ENCODE results near the gene DNAH11. TPM values are rescaled to one million over a fixed set of nuclear protein-coding genes. Genes with fewer than 3 reads are reported as not detected.

The DNAH11 gene
- total and polyA plus RNA-seq, 2 of the 8 experiments (the other 6 are each of a cell fraction or from before 2014, with no cell fraction given): 1.8 to 4.9 TPM

- no peak overlapping the region for H2AK5ac ChIP-seq (ENCODE audit: low read depth, low read length)
- H2BK120ac ChIP-seq (replicated peaks; ENCODE audit: low read depth, low read length): no peak overlapping the region
- no peaks in the 10 kb centered on the region for H4K20me1 ChIP-seq (replicated peaks in 1 of 2; ENCODE audit: control insufficient read depth in 1 of 2, insufficient read depth in 2 of 2, low read length in 2 of 2)
- no peaks in the 10 kb centered on the region for H3K9me3 ChIP-seq (ENCODE audit: insufficient read depth in 2 of 2, low read depth in 1 of 2, low read length in 1 of 2)
- no peak overlapping the region for H4K5ac ChIP-seq (ENCODE audit: insufficient read length, low read depth, low read length)
- 91% methylated on average over 4 of the region's 4 CpGs; no CpG with 5 or more reads in 1 of the 2 experiments for WGBS, 2 experiments (ENCODE audit: extremely low coverage in 1 of 2, insufficient coverage in 1 of 2, insufficient read length in 1 of 2, insufficient replicate concordance in 2 of 2, low coverage in 1 of 2, low lambda C conversion rate in 2 of 2, missing lambda C conversion rate in 1 of 2)
- H3K4me2 ChIP-seq (ENCODE audit: insufficient read depth in 1 of 2, low read depth in 2 of 2, low read length in 2 of 2): no peak overlapping the region
- H2BK20ac ChIP-seq (ENCODE audit: low read length): no peak overlapping the region
- H4K8ac ChIP-seq (ENCODE audit: extremely low read depth, insufficient read depth, low read length): no peak overlapping the region
- ChIA-PET POLR2A (ENCODE audit: partially characterized antibody) (no interaction called here), CTCF (ENCODE audit: partially characterized antibody) (interaction anchor here (0.6 to 1.8 kb wide), 2 partner anchors 19 to 126 kb away, joined by 3 to 6 read pairs; no protein-coding TSS in a partner anchor)
- no peak overlapping the region; the same call in 1 of the 2 replicates for H3K27ac ChIP-seq (ENCODE audit: low read depth, low read length)
- no peak for DNase-seq (ENCODE audit: low read depth in 1 of 2, low spot score in 2 of 2)
- no peak overlapping the region for H2BK5ac ChIP-seq (ENCODE audit: low read depth, low read length)
- no peaks in the 10 kb centered on the region for H3K27me3 ChIP-seq (replicated peaks in 1 of 4; ENCODE audit: control insufficient read depth in 3 of 4, extremely low read depth in 1 of 4, insufficient read depth in 3 of 4, low read length in 3 of 4)
- no peak overlapping the region for H2BK12ac ChIP-seq (ENCODE audit: low read depth, low read length)
- no peak for FAIRE-seq
- peaks cover 0 to 3% (median 1%) of the 10 kb centered on the region in 4 experiments; a peak in 3 of 7 replicates for H3K4me1 ChIP-seq (replicated peaks in 1 of 4; ENCODE audit: control insufficient read depth in 3 of 4, insufficient read depth in 4 of 4, low read length in 3 of 4)
- no peak overlapping the region for H3K18ac ChIP-seq (ENCODE audit: extremely low read depth, low read length)
- H3K79me1 ChIP-seq (ENCODE audit: low read depth, low read length): no peaks in the 10 kb centered on the region
- no peak overlapping the region for H2AFZ ChIP-seq (ENCODE audit: low read length)
- no peak overlapping the region for H3K23ac ChIP-seq (ENCODE audit: insufficient read length)
- no peak overlapping the region for H3K14ac ChIP-seq (ENCODE audit: insufficient read length)
- no peaks in the 10 kb centered on the region for H3K23me2 ChIP-seq (ENCODE audit: low read depth, low read length)
- H2BK15ac ChIP-seq (ENCODE audit: low read length): no peak overlapping the region
- H4K91ac ChIP-seq (replicated peaks; ENCODE audit: insufficient read length, low read length): no peak overlapping the region
- no peaks in the 10 kb centered on the region for H3K79me2 ChIP-seq (ENCODE audit: control insufficient read depth in 1 of 2, insufficient read depth in 2 of 2, low read length in 2 of 2)
- no peaks in the 10 kb centered on the region; a peak in 1 of 8 replicates for H3K36me3 ChIP-seq (ENCODE audit: control insufficient read depth in 2 of 4, insufficient read depth in 4 of 4, low read length in 3 of 4)
- no peak overlapping the region for H3K56ac ChIP-seq (replicated peaks; ENCODE audit: insufficient read length, low read depth, low read length)
- no peak overlapping the region for H3K4ac ChIP-seq (replicated peaks; ENCODE audit: insufficient read length, low read depth, low read length)
- H3K9ac ChIP-seq (replicated peaks in 1 of 4; ENCODE audit: extremely low read depth in 1 of 4, low read depth in 3 of 4, low read length in 3 of 4): no peak overlapping the region
- no peak overlapping the region for H3K4me3 ChIP-seq (ENCODE audit: extremely low read depth in 1 of 4, insufficient read depth in 2 of 4, low read depth in 3 of 4, low read length in 4 of 4)
These were observed 98.7 kb downstream of the DNAH11 start for GRCh38 chr7:21641546-21641945.
